Head of caudate nucleus (tissue), 42 donors: ENCODE data around the gene C4orf51.

ENCODE experiments used
- DNase-seq, 42 donors: peaks; one replicate each; pipeline versions ENCODE4 v3.0.0 to v3.0.0-alpha.2; 2020 to 2021; ENCODE audit warnings: mixed read lengths in 7 of 42
- intact Hi-C: fragments of 100-400 bp; cut with DNase I; formaldehyde crosslinking; loops from one replicate; pipeline ENCODE4 v1.15.0; 2022

Gene C4orf51

DNA sequence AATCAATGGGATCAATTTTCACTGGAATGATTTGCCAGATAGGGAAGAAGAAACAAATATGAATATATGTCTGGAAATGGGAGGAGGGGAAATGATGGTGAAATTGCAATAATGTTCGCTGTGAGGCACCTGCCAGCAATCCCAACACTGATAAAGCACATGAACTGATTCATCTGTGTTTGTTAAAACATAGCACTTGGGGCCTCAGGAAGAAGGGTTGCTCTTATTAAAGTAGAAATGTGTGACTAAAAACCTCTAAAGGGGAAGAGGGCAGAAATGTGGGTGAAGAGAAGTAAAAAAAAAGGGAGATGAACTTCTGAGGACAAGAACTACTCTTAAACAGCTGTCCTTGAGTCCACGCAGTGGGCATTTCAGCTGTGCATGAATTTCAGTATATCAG, 101.4 kb downstream of the C4orf51 start:
- DNase-seq, result no peak
- intact Hi-C loops, result no loop called here
